ENCODE data around the gene CFAP20DC.

DNA sequence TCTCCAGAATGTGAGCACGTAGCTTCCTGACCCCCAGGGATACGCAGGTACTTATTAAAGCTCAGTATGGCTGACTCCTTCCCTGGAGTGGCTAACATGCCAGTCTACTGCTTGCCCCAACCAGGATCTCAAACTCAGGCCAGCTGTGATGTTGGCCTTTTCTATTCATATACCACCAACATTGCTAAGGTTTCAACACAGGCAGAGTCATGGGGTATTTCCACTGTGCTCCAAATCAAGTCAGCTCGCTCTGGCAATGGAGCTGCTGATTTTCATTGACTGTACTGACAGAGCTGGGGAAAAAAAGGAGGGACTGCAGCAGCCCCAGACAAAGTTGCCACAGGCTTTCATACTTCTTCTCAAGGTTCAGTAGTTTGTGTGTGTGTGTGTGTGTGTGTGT, 87.0 kb downstream of the CFAP20DC start:
- TF ChIP-seq POLR2A (IDR thresholded peaks at IDR 0.05) (no peak), CTCF (IDR thresholded peaks at IDR 0.05) (no peak)

Data from vagina (tissue), 2 donors.